GM12801 (cell line): ENCODE results near the gene SCD5.

Experiments used
- CTCF ChIP-seq: IDR thresholded peaks from one replicate; pipeline ENCODE4 v1.5.1; 2011; ENCODE audit warnings: control low read depth; ENCODE audit not compliant: insufficient read length; ENCODE audit errors: extremely low read depth

SCD5 gene

GRCh38 chr4:82746705-82747574, 51.7 kb downstream of the SCD5 start:
- TF ChIP-seq CTCF: no peak

- TF ChIP-seq CTCF: no peak
Measured at GRCh38 chr4:82745173-82745842, 53.3 kb downstream of the SCD5 start.

DNA sequence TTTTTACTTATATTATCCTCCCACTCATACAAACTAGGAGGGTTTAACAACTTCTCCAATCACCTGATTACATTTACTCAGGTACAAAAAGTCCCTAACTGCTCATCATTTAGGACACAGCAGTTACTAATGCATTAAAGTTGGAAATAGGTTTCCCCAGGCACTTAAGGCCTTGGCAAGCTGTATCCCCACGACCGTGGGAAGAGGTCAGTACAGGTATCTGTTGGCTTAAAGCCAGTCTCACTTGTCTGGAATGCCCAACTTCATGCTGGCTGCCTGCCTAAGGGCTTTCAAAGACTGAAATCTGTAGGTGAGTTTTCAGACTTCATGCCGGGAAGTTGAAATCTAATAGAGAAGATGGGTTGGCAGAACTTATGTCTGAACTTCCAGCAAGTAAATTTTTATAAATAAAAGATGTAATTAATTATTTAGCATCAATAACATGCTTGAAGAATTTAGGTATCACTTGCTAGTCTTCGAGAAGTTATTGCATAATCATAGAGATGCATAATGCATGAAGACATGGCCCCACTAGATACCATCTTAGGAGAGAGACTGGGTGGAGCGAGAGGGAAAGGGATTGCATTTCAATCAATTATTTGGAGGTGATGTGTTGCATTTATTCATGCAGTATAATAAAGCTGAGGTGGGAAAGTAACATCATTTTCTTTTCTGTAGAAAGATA, 54.2 kb downstream of the SCD5 start:
- TF ChIP-seq CTCF: no peak

GRCh38 chr4:82741188-82741587, 57.4 kb downstream of the SCD5 start:
- TF ChIP-seq CTCF: no peak

- no peak for TF ChIP-seq CTCF
Measured at GRCh38 chr4:82739287-82740190, 59.1 kb downstream of the SCD5 start.

DNA sequence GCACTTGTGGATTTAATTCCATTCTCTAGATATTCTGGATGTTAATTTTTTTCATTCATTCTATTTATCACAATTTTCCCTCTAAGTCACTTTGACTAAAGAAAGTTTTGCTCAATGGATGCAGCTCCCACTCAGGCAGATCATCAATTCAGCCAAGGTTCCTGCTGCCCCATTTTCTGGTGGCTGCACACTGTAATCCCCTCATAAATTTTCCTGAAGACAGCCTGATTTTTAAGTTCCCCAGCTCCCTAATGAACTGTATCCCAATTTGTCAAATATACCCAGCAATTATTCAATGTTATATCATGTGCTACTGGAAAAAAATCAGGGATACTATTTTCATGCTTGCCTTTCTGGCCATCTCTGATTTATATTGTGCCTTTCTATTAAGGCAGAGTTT, 61.2 kb downstream of the SCD5 start:
- TF ChIP-seq CTCF: no peak

- TF ChIP-seq CTCF: no peak
Measured at GRCh38 chr4:82733636-82734035, 65.0 kb downstream of the SCD5 start.
